HT-29 (cell line): Measurements from ENCODE around the gene HAT1. TPM values are rescaled to one million over a fixed set of nuclear protein-coding genes. Genes with fewer than 3 reads are reported as not detected.
"Not testable (repeated sequence)": the region's sequence is repeated elsewhere in the genome, so short reads cannot be mapped to it uniquely, and the experiment has no call there.

Experiments
- DNase-seq: peaks from one replicate; pipeline ENCODE4 v3.0.0-alpha.2; 2015; ENCODE audit warnings: low spot score
- total RNA-seq: library from RNA; depleted of rRNA; stranded (reverse); fragments of >200 nt; shearing (Covaris generic); gene quantifications from 2 replicates; pipeline ENCODE4 v1.2.3, GENCODE V29; 2014; rRNA removed

HAT1 gene, protein sequence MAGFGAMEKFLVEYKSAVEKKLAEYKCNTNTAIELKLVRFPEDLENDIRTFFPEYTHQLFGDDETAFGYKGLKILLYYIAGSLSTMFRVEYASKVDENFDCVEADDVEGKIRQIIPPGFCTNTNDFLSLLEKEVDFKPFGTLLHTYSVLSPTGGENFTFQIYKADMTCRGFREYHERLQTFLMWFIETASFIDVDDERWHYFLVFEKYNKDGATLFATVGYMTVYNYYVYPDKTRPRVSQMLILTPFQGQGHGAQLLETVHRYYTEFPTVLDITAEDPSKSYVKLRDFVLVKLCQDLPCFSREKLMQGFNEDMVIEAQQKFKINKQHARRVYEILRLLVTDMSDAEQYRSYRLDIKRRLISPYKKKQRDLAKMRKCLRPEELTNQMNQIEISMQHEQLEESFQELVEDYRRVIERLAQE
- 35.5 and 37.4 TPM in 2 replicates for total RNA-seq

- DNase-seq, result peak; percentile 97
These were observed at the start of gene HAT1 for GRCh38 chr2:171922230-171923022. Gene HAT1, plus strand, starts transcription at chr2:171922461. Its CDS starts 40 bp downstream, at chr2:171922501.

DNA sequence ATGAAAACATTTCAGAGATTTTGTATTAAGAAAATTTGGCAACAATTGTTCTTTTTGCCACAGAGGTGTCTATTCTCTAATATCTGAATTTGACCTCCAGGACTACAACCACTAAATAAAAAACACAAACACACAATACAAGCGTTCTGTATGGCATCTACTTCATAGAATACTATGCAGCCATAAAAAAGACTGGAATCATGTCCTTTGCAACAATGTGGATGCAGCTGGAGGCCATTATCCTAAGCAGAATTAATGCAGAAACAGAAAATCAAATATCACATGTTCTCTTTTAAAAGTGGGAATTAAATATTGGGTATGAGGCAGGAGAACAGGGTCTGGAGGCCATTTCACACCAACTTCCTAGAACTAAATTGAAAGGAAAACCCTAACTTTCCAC, 47.7 kb upstream of the HAT1 start:
- DNase-seq, result no peak

DNA sequence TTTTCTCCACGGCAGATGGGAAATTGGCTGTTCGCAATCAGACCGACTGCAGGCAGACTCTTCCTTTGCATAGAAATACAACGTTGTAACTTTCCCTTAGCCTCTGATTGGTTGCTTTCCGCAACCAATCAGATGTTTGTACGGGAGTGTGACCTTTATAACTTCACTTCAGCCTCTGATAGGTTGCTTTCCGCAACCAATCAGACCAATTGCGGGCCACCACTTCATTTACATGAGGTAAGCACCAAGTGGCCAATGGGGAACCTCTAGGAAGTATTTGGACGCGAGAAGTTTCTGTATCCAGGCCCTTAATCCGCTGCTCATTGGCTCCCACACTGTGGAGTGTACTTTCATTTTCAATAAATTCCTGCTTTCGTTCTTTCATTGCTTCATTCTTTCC, 47.3 kb upstream of the HAT1 start:
- no peak for DNase-seq

DNA sequence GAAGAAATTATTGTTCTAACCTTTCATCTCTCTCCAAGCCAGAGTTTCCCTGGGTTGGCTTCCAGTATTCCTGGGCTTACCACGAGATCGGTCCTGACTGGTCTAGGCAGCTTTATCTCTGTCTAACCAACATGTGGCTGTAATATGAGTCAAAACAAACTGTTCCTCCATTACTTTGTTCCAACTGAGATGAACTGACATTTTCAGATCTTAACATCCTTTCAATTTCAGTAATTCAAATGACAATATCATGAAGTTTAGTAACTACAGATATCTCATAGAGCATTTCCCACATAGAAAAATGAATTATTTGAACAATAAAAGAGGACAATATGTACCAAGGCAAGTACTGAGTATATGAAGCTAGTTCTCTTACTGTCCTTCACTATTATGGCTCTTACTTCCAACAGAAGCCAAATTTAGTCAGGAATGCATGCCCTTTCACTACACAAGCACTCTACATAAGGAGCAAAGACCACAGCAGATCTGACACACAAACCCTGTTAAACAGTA, 43.7 kb upstream of the HAT1 start:
- DNase-seq, result no peak

DNA sequence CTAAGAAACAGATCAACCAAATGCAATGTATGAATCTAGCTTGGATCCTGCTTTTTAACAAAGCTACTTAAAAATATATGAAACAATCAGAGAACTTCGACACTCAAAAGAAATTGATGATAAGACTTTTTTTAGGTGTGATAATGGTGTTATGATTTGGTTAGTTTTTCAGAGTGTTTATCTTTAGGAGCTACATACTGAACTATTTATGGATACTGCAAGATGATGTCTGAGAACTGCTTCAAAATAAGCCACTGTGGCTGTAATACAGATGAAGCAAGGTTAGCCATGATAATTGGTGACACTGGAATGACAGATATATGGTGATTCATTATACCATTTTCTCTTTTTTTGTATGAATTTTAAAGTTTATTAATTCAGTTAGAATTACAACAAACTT, 42.4 kb upstream of the HAT1 start:
- DNase-seq, result no peak

GRCh38 chr2:171880774-171881173, 41.5 kb upstream of the HAT1 start:
- DNase-seq, result no peak

GRCh38 chr2:171882089-171882769, 40.0 kb upstream of the HAT1 start:
- DNase-seq, result no peak

- DNase-seq, result no peak
These were observed 38.9 kb upstream of the HAT1 start for GRCh38 chr2:171883275-171883893.

DNA sequence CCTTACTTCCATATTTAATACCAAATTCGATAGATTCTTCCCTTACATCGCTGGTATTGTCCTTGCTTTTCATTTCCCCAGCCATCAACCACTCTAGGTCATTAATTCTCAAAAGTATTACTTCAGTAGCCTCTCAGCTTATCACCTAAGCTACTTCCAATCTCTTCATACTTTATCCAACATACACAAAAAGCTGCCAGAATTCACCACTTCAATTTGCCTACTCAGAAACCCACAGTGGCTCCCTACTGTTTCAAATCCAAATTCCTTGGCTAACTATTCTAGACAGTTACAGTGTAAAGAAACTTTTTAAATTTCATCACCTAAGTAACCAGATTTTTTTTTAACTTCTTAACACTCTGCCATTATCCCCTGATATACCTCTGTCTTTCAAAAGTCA, 32.9 kb upstream of the HAT1 start:
- DNase-seq, result no peak

DNA sequence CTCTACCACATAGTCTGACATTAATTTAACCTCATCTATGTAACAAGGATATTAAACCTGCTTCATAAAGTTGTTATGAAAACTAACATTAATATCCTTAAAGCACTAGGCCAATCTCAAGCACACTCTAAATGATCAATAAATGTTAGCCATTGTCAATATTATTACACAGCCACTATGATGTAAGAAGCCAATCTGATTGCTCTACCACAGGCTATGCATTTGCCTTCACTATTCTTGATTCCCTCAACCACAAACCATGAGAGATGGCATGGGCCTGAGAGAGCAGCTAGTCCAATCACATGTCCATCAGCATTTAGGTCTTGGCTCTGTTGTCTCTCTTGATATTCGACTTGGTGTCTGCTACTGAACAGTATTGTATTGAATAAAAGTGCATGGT, 32.5 kb upstream of the HAT1 start:
- DNase-seq, result no peak

- peak; percentile 23 for DNase-seq
These were observed 29.0 kb upstream of the HAT1 start for GRCh38 chr2:171893196-171893823.

- DNase-seq, result peak; percentile 85
These were observed 28.2 kb upstream of the HAT1 start, which contains the start of gene SLC25A12 for GRCh38 chr2:171893824-171894611. Gene SLC25A12, minus strand, starts transcription at chr2:171894244. Its CDS starts 30 bp downstream, at chr2:171894214.

DNA sequence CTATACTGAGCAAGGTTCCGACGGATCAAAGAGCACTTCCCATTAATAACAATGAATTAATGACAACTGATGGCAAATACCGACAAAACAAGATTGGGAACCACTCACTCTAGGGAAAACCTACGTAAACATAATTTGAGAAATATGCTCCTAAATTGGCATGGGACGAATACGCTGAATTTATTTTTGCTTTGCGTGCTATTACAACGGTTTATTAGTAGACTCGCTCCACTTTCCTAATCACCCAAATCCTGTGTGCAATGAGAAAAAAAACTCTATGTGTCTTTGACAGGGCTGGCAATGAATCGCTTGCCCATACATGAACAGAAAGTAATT, 27.7 kb upstream of the HAT1 start:
- DNase-seq, result no peak

DNA sequence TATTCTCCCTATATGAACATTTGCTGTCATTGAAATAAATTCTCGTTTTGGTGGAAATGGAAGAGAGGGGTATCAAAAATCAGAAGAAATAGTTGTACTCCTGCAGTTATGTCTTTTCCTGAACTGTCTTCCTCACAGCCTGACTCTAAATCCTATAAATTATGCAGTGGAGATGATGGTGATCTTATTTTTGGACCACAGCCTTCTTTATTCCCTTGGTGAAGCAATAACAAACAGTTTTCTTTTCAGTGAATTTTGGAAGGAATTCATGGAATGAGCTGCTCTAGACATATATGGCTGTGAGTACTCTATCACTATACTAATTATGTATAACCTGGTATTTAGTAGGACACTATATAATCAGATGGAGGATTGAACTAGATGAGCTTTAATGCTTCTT, 26.5 kb upstream of the HAT1 start:
- no peak for DNase-seq

DNA sequence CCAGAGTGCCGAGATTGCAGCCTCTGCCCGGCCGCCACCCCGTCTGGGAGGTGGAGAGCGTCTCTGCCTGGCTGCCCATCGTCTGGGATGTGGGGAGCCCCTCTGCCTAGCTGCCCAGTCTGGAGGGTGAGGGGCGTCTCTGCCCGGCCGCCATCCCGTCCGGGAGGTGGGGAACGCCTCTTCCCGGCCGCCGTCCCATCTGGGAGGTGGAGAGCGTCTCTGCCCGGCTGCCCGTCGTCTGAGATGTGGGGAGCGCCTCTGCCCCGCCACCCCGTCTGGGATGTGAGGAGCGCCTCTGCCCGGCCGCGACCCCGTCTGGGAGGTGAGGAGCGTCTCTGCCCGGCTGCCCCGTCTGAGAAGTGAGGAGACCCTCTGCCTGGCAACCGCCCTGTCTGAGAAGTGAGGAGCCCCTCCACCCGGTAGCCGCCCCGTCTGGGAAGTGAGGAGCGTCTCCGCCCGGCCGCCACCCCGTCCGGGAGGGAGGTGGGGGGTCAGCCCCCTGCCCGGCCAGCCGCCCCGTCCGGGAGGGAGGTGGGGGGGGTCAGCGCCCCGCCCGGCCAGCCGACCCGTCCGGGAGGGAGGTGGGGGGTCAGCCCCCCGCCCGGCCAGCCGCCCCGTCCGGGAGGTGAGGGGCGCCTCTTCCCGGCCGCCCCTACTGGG, 22.5 kb upstream of the HAT1 start:
- not testable (repeated sequence) for DNase-seq

DNA sequence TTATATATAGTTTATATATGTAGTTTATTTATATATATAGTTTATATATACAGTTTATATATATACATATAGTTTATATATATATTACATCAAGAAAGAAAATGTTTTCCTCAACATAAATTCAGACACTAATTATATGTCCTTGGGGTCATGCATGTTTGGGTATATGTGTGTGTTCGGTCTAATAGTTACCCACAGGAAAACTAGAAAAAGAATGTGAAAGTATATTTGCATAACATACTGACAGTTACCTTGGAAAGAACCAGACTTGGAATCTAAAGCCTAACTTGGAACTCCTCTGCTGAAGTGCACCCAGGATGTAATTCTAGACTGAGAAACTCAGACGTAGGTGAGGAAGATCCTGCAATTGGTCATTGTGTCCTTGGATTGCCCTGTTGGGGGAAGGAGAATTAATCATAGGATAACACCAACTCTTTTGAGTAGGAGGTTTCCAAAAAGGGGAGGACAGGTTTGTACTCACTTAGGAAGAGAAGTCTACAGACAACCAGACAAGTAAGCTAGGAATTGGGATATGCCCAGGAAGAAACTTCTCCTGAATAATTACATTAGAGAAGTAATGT, 19.3 kb upstream of the HAT1 start:
- no peak for DNase-seq

GRCh38 chr2:171908235-171908634, 14.0 kb upstream of the HAT1 start:
- DNase-seq, result no peak

GRCh38 chr2:171909266-171909665, 13.0 kb upstream of the HAT1 start:
- no peak for DNase-seq

- DNase-seq, result no peak
These were observed 11.8 kb upstream of the HAT1 start for GRCh38 chr2:171910494-171910893.
